Panc1 (cell line): Measurements from ENCODE around the gene KRTAP19-8. TPM values are rescaled to one million over a fixed set of nuclear protein-coding genes. Genes with fewer than 3 reads are reported as not detected.

Experiments used
- ATAC-seq: fragments of 200-7000 bp; cut with Tn5 transposase; 2 replicates; pipeline ENCODE4 v1.9.1; 2020; ENCODE audit warnings: mild to moderate bottlenecking, moderate library complexity
- BruUV-seq: library from RNA; stranded (reverse); fragments of 400-500 nt; replicated peaks from 2 replicates; lab custom pipeline; 2021; lab: Mats Ljungman, UMichigan
- CTCF ChIA-PET: fragments of 300-600 bp; sonication (Branson Sonifier 250); formaldehyde crosslinking; loops from one replicate; lab custom pipeline; 2022; ENCODE audit warnings: antibody characterized with exemption; lab: Charles Lee
- POLR2A ChIA-PET: fragments of 300-600 bp; sonication (Branson Sonifier 250); formaldehyde crosslinking; loops from one replicate; lab custom pipeline; 2022; ENCODE audit warnings: antibody characterized with exemption; lab: Charles Lee
- DNase-seq: peaks from one replicate; pipeline ENCODE4 v3.0.0-alpha.2; 2010; ENCODE audit warnings: low read depth, low spot score
- H3K27ac ChIP-seq: 2 replicates; pipeline ENCODE4 v1.5.1; 2011; ENCODE audit warnings: mild to moderate bottlenecking, low read length, inconsistent platforms
- H3K27me3 ChIP-seq: fragments of 200-500 bp; sonication (Bioruptor generic); 2 replicates; pipeline ENCODE4 v1.6.0; 2014; ENCODE audit warnings: low read length, inconsistent platforms; ENCODE audit not compliant: control insufficient read depth, insufficient read depth
- H3K36me3 ChIP-seq: fragments of 200-500 bp; sonication (Bioruptor generic); 2 replicates; pipeline ENCODE4 v1.5.1; 2014; ENCODE audit warnings: inconsistent platforms, mild to moderate bottlenecking, low read length, moderate library complexity; ENCODE audit not compliant: control insufficient read depth, insufficient read depth
- H3K4me1 ChIP-seq: 2 replicates; pipeline ENCODE4 v1.5.1; 2011; ENCODE audit warnings: inconsistent platforms, mild to moderate bottlenecking, low read length, moderate library complexity; ENCODE audit not compliant: control insufficient read depth, insufficient read depth
- H3K4me3 ChIP-seq, 2 experiments: 2 replicates each; pipeline ENCODE4 v1.5.1; 2011 to 2012; ENCODE audit warnings: low read depth in 2 of 2, low read length in 2 of 2, mild to moderate bottlenecking in 2 of 2, inconsistent platforms in 1 of 2, moderate library complexity in 1 of 2
- H3K9me3 ChIP-seq: fragments of 200-500 bp; sonication (Bioruptor generic); 2 replicates; pipeline ENCODE4 v1.5.1; 2014; ENCODE audit warnings: low read depth, mild to moderate bottlenecking, inconsistent platforms, low read length, moderate library complexity; ENCODE audit not compliant: control insufficient read depth, insufficient read depth
- CTCF ChIP-seq: fragments of 450-650 bp; IDR thresholded peaks from 2 replicates; pipeline ENCODE4 v1.5.1; 2017; ENCODE audit warnings: mild to moderate bottlenecking
- POLR2AphosphoS5 ChIP-seq: IDR thresholded peaks from 2 replicates; pipeline ENCODE4 v1.6.1; 2012; ENCODE audit warnings: mild to moderate bottlenecking, low read depth, low read length, moderate library complexity
- SIN3A ChIP-seq: IDR thresholded peaks from 2 replicates; pipeline ENCODE4 v1.6.1; 2012; ENCODE audit warnings: low read depth, mild to moderate bottlenecking, low read length, moderate library complexity, borderline replicate concordance; ENCODE audit not compliant: insufficient read depth
- TCF7L2 ChIP-seq: IDR thresholded peaks from 2 replicates; pipeline ENCODE4 v1.6.1; 2011; ENCODE audit warnings: mild to moderate bottlenecking, low read depth, low read length, inconsistent platforms
- in situ Hi-C: cut with HindIII; loops from 2 replicates; pipeline ENCODE4 v1.10.0; 2016; ENCODE audit warnings: low sequenced_read_pairs, low pct_unique_long_range_greater_than_20kb
- intact Hi-C: fragments of 100-400 bp; cut with micrococcal nuclease; formaldehyde crosslinking; loops from one replicate; pipeline ENCODE4 v1.10.0; 2022; ENCODE audit not compliant: unreplicated experiment
- total RNA-seq: library from RNA; stranded (reverse); gene quantifications from one replicate; pipeline ENCODE4 v1.2.1, GENCODE V29; 2021; ENCODE audit not compliant: unreplicated experiment
- TF ChIP-seq, protein P1 (sequence below), 2 experiments: IDR thresholded peaks; 2 replicates each; pipeline ENCODE4 v1.6.1; 2011 to 2012; ENCODE audit warnings: low read depth in 2 of 2, control low read depth in 1 of 2, low read length in 1 of 2, mild to moderate bottlenecking in 1 of 2, moderate library complexity in 1 of 2; ENCODE audit not compliant: insufficient read depth in 1 of 2

The KRTAP19-8 gene
- total RNA-seq, 1 experiment from 2014 or later = not detected

GRCh38 chr21:30988706-30989105, 49.6 kb downstream of the KRTAP19-8 start:
- ATAC-seq (no peak), DNase-seq (no peak)
- H3K4me3 ChIP-seq = no peak overlapping the region
- ChIA-PET CTCF (no interaction called here), POLR2A (no interaction called here)
- no peaks in the 10 kb centered on the region for H3K36me3 ChIP-seq
- H3K27me3 ChIP-seq = no peaks in the 10 kb centered on the region
- no peak for TF ChIP-seq POLR2AphosphoS5
- no peak for TF ChIP-seq CTCF
- TF ChIP-seq, protein P1, sequence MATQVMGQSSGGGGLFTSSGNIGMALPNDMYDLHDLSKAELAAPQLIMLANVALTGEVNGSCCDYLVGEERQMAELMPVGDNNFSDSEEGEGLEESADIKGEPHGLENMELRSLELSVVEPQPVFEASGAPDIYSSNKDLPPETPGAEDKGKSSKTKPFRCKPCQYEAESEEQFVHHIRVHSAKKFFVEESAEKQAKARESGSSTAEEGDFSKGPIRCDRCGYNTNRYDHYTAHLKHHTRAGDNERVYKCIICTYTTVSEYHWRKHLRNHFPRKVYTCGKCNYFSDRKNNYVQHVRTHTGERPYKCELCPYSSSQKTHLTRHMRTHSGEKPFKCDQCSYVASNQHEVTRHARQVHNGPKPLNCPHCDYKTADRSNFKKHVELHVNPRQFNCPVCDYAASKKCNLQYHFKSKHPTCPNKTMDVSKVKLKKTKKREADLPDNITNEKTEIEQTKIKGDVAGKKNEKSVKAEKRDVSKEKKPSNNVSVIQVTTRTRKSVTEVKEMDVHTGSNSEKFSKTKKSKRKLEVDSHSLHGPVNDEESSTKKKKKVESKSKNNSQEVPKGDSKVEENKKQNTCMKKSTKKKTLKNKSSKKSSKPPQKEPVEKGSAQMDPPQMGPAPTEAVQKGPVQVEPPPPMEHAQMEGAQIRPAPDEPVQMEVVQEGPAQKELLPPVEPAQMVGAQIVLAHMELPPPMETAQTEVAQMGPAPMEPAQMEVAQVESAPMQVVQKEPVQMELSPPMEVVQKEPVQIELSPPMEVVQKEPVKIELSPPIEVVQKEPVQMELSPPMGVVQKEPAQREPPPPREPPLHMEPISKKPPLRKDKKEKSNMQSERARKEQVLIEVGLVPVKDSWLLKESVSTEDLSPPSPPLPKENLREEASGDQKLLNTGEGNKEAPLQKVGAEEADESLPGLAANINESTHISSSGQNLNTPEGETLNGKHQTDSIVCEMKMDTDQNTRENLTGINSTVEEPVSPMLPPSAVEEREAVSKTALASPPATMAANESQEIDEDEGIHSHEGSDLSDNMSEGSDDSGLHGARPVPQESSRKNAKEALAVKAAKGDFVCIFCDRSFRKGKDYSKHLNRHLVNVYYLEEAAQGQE (IDR thresholded peaks at IDR 0.05; ENCODE audit: insufficient read depth in 1 of 2, low read depth in 2 of 2, low read length in 1 of 2) = no peak
- no peak for TF ChIP-seq SIN3A
- no peak for TF ChIP-seq TCF7L2
- BruUV-seq = no TSS peak
- in situ Hi-C loops = no loop called here
- no peak overlapping the region for H3K27ac ChIP-seq
- no peaks in the 10 kb centered on the region for H3K4me1 ChIP-seq
- intact Hi-C loops = no loop called here
- no peaks in the 10 kb centered on the region for H3K9me3 ChIP-seq

Other genes starting within 250 kb of the KRTAP19-8 start
- gene KRTAP8-1, start 225.2 kb downstream of the KRTAP19-8 start, total RNA-seq = not detected
- not detected for gene KRTAP7-1, start 208.7 kb downstream of the KRTAP19-8 start, total RNA-seq
- gene KRTAP11-1, start 156.9 kb downstream of the KRTAP19-8 start, total RNA-seq = not detected